HepG2 (cell line): ENCODE results near the gene KCNK2. TPM values are rescaled to one million over a fixed set of nuclear protein-coding genes. Genes with fewer than 3 reads are reported as not detected.

Experiments
- ATAC-seq: fragments of 200-7000 bp; cut with Tn5 transposase; 3 replicates; pipeline ENCODE4 v1.9.1; 2020; ENCODE audit warnings: mild to moderate bottlenecking, moderate library complexity
- BruUV-seq: library from RNA; stranded (reverse); fragments of 400-500 nt; replicated peaks from 2 replicates; lab custom pipeline; 2021; lab: Mats Ljungman, UMichigan
- CTCF ChIA-PET: fragments of 300-600 bp; formaldehyde crosslinking; extraction: SDS; loops from one replicate; lab custom pipeline; 2021; ENCODE audit warnings: low total read pairs, inconsistent platforms, low intra/inter-chr PET ratio; lab: Yijun Ruan, JAX
- POLR2A ChIA-PET: fragments of 350-600 bp; sonication (Branson Sonifier 250); formaldehyde crosslinking; loops from one replicate; lab custom pipeline; 2020; ENCODE audit warnings: antibody characterized with exemption, inconsistent platforms; lab: Yijun Ruan, JAX
- DNase-seq: peaks from one replicate; pipeline ENCODE4 v3.0.0-alpha.2; 2015; ENCODE audit warnings: low spot score
- FAIRE-seq: peaks from 3 replicates; lab custom pipeline; 2011; peaks lifted over from hg19 to GRCh38; lab: Jason Lieb, UNC
- H2AFZ ChIP-seq: one replicate; pipeline ENCODE4 v1.6.1; 2011; ENCODE audit warnings: low read length, inconsistent platforms
- H3K27ac ChIP-seq: fragments of 300-600 bp; 3 replicates; pipeline ENCODE4 v1.8.0; 2011; ENCODE audit warnings: mixed run types, mild to moderate bottlenecking, mixed read lengths, low read length, inconsistent platforms; ENCODE audit not compliant: insufficient read depth; ENCODE audit errors: extremely low read length
- H3K27me3 ChIP-seq, 2 experiments: fragments of 200-600 bp in 1 of 2; 2 replicates in 1 of 2; 3 replicates in 1 of 2; pipeline versions ENCODE4 v1.6.0 to v1.8.0; 2011; ENCODE audit warnings: low read length in 2 of 2, mild to moderate bottlenecking in 2 of 2, moderate library complexity in 2 of 2, inconsistent platforms in 1 of 2; ENCODE audit not compliant: insufficient read depth in 2 of 2, control insufficient read depth in 1 of 2
- H3K36me3 ChIP-seq, 2 experiments: fragments of 200-600 bp in 1 of 2; replicated peaks in 1 of 2; 2 replicates in 1 of 2; 3 replicates in 1 of 2; pipeline versions ENCODE4 v1.5.1 to v1.8.0; 2011; ENCODE audit warnings: low read length in 2 of 2, inconsistent platforms in 1 of 2; ENCODE audit not compliant: insufficient read depth in 2 of 2, control insufficient read depth in 1 of 2
- H3K4me1 ChIP-seq: 2 replicates; pipeline ENCODE4 v1.5.1; 2012; ENCODE audit warnings: low read length, inconsistent platforms; ENCODE audit not compliant: insufficient read depth
- H3K4me2 ChIP-seq: 2 replicates; pipeline ENCODE4 v1.6.0; 2011; ENCODE audit warnings: low read depth, low read length, inconsistent platforms
- H3K4me3 ChIP-seq, 3 experiments: fragments of 200-600 bp in 1 of 3; sonication (generic), shearing (Covaris generic) in 1 of 3; replicated peaks in 1 of 3; 2 replicates each; pipeline ENCODE4 v1.5.1; 2011 to 2016; ENCODE audit warnings: low read length in 3 of 3, inconsistent platforms in 2 of 3, low read depth in 2 of 3, mild to moderate bottlenecking in 2 of 3, control low read depth in 1 of 3, mixed read lengths in 1 of 3; ENCODE audit not compliant: insufficient read depth in 1 of 3
- H3K79me2 ChIP-seq: one replicate; pipeline ENCODE4 v1.6.1; 2011; ENCODE audit warnings: low read length, inconsistent platforms; ENCODE audit not compliant: insufficient read depth
- H3K9ac ChIP-seq: 2 replicates; pipeline ENCODE4 v1.6.0; 2011; ENCODE audit warnings: mild to moderate bottlenecking, low read depth, low read length, inconsistent platforms; ENCODE audit not compliant: insufficient read depth
- H3K9me3 ChIP-seq: 2 replicates; pipeline ENCODE4 v1.5.1; 2012; ENCODE audit warnings: mild to moderate bottlenecking, low read length
- H4K20me1 ChIP-seq: 2 replicates; pipeline ENCODE4 v1.6.0; 2011; ENCODE audit warnings: inconsistent platforms, mild to moderate bottlenecking, low read length, moderate library complexity; ENCODE audit not compliant: insufficient read depth
- ARNTL ChIP-seq: sonication (generic); formaldehyde crosslinking; IDR thresholded peaks from 2 replicates; pipeline ENCODE4 v1.4.0; 2020; ENCODE audit warnings: mild to moderate bottlenecking, missing genetic modification reagents
- ATAD3A ChIP-seq: sonication (generic); formaldehyde crosslinking; IDR thresholded peaks from 2 replicates; pipeline ENCODE4 v1.4.0; 2020; ENCODE audit warnings: missing genetic modification reagents
- FOXO1 ChIP-seq: sonication (generic); formaldehyde crosslinking; IDR thresholded peaks from 2 replicates; pipeline ENCODE4 v1.4.0; 2020; ENCODE audit warnings: missing genetic modification reagents
- GTF2F1 ChIP-seq: fragments of 150-350 bp; IDR thresholded peaks from 2 replicates; pipeline ENCODE4 v1.6.1; 2014; ENCODE audit warnings: low read length
- MIER3 ChIP-seq: IDR thresholded peaks from 2 replicates; pipeline ENCODE4 v1.6.1; 2016; ENCODE audit warnings: missing compliant biosample characterization, borderline replicate concordance
- NFE2L1 ChIP-seq: sonication (generic); formaldehyde crosslinking; IDR thresholded peaks from 2 replicates; pipeline ENCODE4 v1.4.0; 2020; ENCODE audit warnings: missing genetic modification reagents, mild to moderate bottlenecking, borderline replicate concordance
- ONECUT2 ChIP-seq: sonication (generic); formaldehyde crosslinking; IDR thresholded peaks from 2 replicates; pipeline ENCODE4 v1.4.0; 2020; ENCODE audit warnings: missing genetic modification reagents
- SMYD3 ChIP-seq: sonication (generic); formaldehyde crosslinking; IDR thresholded peaks from 2 replicates; pipeline ENCODE4 v1.8.1; 2023; ENCODE audit warnings: mild to moderate bottlenecking, missing genetic modification reagents
- TEAD3 ChIP-seq: optimal IDR thresholded peaks from 2 replicates; pipeline ENCODE3; 2016; ENCODE audit warnings: borderline replicate concordance
- ZNF30 ChIP-seq: sonication (generic); formaldehyde crosslinking; IDR thresholded peaks from 2 replicates; pipeline ENCODE4 v1.5.0; 2020; ENCODE audit warnings: mild to moderate bottlenecking, missing genetic modification reagents
- ZNF44 ChIP-seq: sonication (generic); formaldehyde crosslinking; IDR thresholded peaks from 2 replicates; pipeline ENCODE4 v1.5.1; 2020; ENCODE audit warnings: mild to moderate bottlenecking, missing genetic modification reagents
- ZNF749 ChIP-seq: sonication (generic); formaldehyde crosslinking; IDR thresholded peaks from 2 replicates; pipeline ENCODE4 v1.8.0; 2022; ENCODE audit warnings: mild to moderate bottlenecking, missing genetic modification reagents, moderate library complexity, borderline replicate concordance
- WGBS: methylation state at CpG from one replicate; pipeline ENCODE4 v1.1.6; 2017; ENCODE audit warnings: low lambda C conversion rate; 5-methylcytosine and 5-hydroxymethylcytosine counted together
- in situ Hi-C: cut with HindIII; loops from 2 replicates; pipeline ENCODE4 v1.10.0; 2017; ENCODE audit warnings: low pct_unique_long_range_greater_than_20kb; ENCODE audit not compliant: extremely low pct_ligation_motif_present
- intact Hi-C: fragments of 100-400 bp; cut with micrococcal nuclease; formaldehyde crosslinking; loops from one replicate; pipeline ENCODE4 v1.10.0; 2022; ENCODE audit not compliant: unreplicated experiment
- polyA plus RNA-seq, 8 experiments: library from polyadenylated mRNA; depleted of rRNA in 3 of 8; stranded (reverse) in 7 of 8; unstranded in 1 of 8; fragments of >200 nt; fragmentation: Illumina TruSeq in 4 of 8; extraction: Trizol in 4 of 8; gene quantifications; 2 replicates each; pipeline versions ENCODE4 v1.2.1 to v1.2.3, GENCODE V29; 2011 to 2016; ENCODE audit warnings: low read depth in 4 of 8, missing spikeins in 1 of 8, mixed read lengths in 1 of 8; ENCODE audit not compliant: insufficient read depth in 1 of 8
- total RNA-seq, 5 experiments: library from RNA; depleted of rRNA; stranded (reverse); fragments of >200 nt; fragmentation: Illumina TruSeq; extraction: Trizol; gene quantifications; 2 replicates each; pipeline ENCODE4 v1.2.3, GENCODE V29; 2016; ENCODE audit warnings: low read depth in 1 of 5
- TF ChIP-seq, protein P1 (sequence below): sonication (generic); formaldehyde crosslinking; IDR thresholded peaks from 2 replicates; pipeline ENCODE4 v1.4.0; 2020; ENCODE audit warnings: missing genetic modification reagents
- TF ChIP-seq, protein P2 (sequence below): sonication (generic); formaldehyde crosslinking; IDR thresholded peaks from 2 replicates; pipeline ENCODE4 v1.4.0; 2020; ENCODE audit warnings: mild to moderate bottlenecking, missing genetic modification reagents
- TF ChIP-seq, protein P3 (sequence below): IDR thresholded peaks from 2 replicates; pipeline ENCODE4 v1.6.1; 2012; ENCODE audit warnings: low read length, improper control_type of control experiment

The KCNK2 gene
- total and polyA plus RNA-seq, 2 of the 13 experiments (the other 11 are each of a cell fraction or from before 2014, with no cell fraction given): not detected

DNA sequence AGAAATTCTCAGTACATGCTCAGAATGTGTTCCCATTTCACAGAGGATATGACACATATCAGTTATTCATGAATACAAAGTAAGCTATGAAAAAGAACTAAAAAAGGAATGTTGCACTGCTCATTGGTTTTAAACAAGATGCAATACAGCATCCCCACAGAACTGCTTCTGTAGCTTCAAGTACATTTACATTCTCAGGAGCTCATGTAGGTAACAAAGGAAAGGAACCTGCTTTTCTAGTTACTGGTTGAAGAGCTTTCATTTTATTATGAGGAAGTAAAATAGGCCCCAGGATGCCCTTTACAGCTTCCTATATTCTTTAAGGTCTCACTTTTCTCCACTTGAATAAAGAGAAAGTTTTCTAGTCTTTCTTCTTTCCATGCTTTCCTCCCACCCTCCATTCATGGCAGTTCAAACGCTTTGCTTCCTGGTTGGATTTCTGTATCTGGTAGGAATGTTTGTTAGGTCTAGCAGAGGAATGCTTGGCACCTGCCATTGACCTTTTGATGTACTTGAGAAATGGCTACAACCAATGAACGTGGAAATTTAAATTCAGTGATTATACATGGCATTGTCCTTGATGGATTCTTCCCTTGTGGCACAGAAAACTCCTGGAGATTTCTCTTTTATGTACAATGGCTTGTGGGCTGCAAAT lies 27.1 kb upstream of the KCNK2 start:
- no peaks in the 10 kb centered on the region for H3K9me3 ChIP-seq
- FAIRE-seq: no peak
- in situ Hi-C loops (no loop called here), intact Hi-C loops (no loop called here)
- no peak for ATAC-seq
- H3K4me1 ChIP-seq: no peaks in the 10 kb centered on the region
- H3K27ac ChIP-seq: no peak overlapping the region
- no peak overlapping the region for H3K9ac ChIP-seq
- no peak for DNase-seq
- H4K20me1 ChIP-seq: no peaks in the 10 kb centered on the region
- H2AFZ ChIP-seq: no peak overlapping the region
- H3K4me2 ChIP-seq: no peak overlapping the region
- no peaks in the 10 kb centered on the region for H3K36me3 ChIP-seq
- CTCF ChIA-PET: no interaction called here
- H3K4me3 ChIP-seq: no peak overlapping the region
- H3K79me2 ChIP-seq: no peaks in the 10 kb centered on the region
- WGBS: 15% methylated on average over 2 of the region's 2 CpGs
- POLR2A ChIA-PET: no interaction called here
- no TSS peak for BruUV-seq
- TF ChIP-seq, protein P1, sequence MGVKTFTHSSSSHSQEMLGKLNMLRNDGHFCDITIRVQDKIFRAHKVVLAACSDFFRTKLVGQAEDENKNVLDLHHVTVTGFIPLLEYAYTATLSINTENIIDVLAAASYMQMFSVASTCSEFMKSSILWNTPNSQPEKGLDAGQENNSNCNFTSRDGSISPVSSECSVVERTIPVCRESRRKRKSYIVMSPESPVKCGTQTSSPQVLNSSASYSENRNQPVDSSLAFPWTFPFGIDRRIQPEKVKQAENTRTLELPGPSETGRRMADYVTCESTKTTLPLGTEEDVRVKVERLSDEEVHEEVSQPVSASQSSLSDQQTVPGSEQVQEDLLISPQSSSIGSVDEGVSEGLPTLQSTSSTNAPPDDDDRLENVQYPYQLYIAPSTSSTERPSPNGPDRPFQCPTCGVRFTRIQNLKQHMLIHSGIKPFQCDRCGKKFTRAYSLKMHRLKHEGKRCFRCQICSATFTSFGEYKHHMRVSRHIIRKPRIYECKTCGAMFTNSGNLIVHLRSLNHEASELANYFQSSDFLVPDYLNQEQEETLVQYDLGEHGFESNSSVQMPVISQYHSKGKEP: no peak
- TF ChIP-seq ZNF30 (CRISPR knock-in tag) (no peak), ONECUT2 (CRISPR knock-in tag) (no peak), NFE2L1 (CRISPR knock-in tag) (no peak), ATAD3A (no peak), ARNTL (CRISPR knock-in tag) (no peak), TEAD3 (CRISPR knock-in tag) (no peak), ZNF44 (CRISPR knock-in tag) (no peak), ZNF749 (CRISPR knock-in tag) (no peak), FOXO1 (CRISPR knock-in tag) (no peak), MIER3 (CRISPR knock-in tag) (no peak), SMYD3 (no peak), GTF2F1 (no peak)
- TF ChIP-seq, protein P2, sequence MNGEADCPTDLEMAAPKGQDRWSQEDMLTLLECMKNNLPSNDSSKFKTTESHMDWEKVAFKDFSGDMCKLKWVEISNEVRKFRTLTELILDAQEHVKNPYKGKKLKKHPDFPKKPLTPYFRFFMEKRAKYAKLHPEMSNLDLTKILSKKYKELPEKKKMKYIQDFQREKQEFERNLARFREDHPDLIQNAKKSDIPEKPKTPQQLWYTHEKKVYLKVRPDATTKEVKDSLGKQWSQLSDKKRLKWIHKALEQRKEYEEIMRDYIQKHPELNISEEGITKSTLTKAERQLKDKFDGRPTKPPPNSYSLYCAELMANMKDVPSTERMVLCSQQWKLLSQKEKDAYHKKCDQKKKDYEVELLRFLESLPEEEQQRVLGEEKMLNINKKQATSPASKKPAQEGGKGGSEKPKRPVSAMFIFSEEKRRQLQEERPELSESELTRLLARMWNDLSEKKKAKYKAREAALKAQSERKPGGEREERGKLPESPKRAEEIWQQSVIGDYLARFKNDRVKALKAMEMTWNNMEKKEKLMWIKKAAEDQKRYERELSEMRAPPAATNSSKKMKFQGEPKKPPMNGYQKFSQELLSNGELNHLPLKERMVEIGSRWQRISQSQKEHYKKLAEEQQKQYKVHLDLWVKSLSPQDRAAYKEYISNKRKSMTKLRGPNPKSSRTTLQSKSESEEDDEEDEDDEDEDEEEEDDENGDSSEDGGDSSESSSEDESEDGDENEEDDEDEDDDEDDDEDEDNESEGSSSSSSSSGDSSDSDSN (CRISPR knock-in tag): no peak
- TF ChIP-seq, protein P3, sequence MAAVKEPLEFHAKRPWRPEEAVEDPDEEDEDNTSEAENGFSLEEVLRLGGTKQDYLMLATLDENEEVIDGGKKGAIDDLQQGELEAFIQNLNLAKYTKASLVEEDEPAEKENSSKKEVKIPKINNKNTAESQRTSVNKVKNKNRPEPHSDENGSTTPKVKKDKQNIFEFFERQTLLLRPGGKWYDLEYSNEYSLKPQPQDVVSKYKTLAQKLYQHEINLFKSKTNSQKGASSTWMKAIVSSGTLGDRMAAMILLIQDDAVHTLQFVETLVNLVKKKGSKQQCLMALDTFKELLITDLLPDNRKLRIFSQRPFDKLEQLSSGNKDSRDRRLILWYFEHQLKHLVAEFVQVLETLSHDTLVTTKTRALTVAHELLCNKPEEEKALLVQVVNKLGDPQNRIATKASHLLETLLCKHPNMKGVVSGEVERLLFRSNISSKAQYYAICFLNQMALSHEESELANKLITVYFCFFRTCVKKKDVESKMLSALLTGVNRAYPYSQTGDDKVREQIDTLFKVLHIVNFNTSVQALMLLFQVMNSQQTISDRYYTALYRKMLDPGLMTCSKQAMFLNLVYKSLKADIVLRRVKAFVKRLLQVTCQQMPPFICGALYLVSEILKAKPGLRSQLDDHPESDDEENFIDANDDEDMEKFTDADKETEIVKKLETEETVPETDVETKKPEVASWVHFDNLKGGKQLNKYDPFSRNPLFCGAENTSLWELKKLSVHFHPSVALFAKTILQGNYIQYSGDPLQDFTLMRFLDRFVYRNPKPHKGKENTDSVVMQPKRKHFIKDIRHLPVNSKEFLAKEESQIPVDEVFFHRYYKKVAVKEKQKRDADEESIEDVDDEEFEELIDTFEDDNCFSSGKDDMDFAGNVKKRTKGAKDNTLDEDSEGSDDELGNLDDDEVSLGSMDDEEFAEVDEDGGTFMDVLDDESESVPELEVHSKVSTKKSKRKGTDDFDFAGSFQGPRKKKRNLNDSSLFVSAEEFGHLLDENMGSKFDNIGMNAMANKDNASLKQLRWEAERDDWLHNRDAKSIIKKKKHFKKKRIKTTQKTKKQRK: no peak
- H3K27me3 ChIP-seq: no peaks in the 10 kb centered on the region
